ENCODE measurements around the gene PXN.

Gene PXN

GRCh38 chr12:120265473-120266179 lies at the start of gene PXN:
Gene PXN, minus strand, starts transcription at chr12:120265730. Its CDS starts 101 bp downstream, at chr12:120265629.
- DNase-seq (ENCODE audit: low read depth, low spot score), result peak; percentile 92

- DNase-seq (ENCODE audit: low read depth, low spot score), result peak; percentile 70
Measured at GRCh38 chr12:120314220-120314619, 48.7 kb upstream of the PXN start.

GRCh38 chr12:120301962-120302815 lies 36.7 kb upstream of the PXN start, which contains the start of gene SIRT4:
Gene SIRT4, plus strand, starts transcription at chr12:120302321. Its CDS starts 1,241 bp downstream, at chr12:120303562.
- DNase-seq (ENCODE audit: low read depth, low spot score), result peak; percentile 93

DNA sequence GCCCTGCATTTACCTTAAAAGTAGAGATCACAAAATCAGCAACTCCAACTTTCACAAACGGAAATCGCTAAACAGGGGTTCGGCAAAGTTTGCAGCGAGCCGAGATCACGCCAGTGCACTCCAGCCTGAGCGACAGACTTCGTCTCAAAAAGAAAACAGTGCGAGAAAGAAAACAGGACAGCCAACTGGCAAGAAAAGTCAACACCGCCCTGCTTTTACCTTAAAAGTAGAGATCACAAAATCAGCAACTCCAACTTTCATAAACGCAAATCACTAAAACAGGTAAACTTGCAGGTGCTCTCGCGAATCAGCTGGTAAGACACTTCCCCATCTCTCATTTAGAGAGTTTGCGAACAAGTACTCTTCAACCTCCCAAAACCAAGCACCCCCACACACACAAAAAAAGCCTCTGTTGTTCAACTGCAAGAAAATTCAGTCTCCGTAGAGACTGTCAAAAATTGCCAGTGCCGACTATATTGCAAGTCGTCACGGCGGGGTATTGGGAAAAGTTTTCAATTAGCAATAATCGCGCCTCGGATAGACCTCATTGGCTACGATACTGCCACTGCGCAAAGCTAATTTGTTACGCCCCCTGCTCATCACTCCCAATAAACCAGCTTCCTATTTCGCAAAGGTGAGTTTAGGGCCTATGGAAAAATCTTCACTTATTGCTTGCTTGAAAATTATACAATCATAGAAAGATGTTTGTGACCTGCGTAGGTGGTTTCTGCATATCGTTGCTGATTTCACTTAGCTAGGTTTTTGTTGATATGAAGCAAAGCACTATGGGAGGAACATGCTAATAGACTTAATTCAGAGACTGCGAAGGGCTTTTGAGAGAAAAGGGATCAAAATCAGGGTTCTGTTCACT lies 27.4 kb upstream of the PXN start, which contains the start of gene RNU4-1:
RNU4-1 (minus strand) TSS at position 577 of the 871 bp plus-strand sequence.
- peak; percentile 96 for DNase-seq (ENCODE audit: low read depth, low spot score)

GRCh38 chr12:120292411-120292660 lies 26.8 kb upstream of the PXN start:
- DNase-seq (ENCODE audit: low read depth, low spot score), result no peak

DNA sequence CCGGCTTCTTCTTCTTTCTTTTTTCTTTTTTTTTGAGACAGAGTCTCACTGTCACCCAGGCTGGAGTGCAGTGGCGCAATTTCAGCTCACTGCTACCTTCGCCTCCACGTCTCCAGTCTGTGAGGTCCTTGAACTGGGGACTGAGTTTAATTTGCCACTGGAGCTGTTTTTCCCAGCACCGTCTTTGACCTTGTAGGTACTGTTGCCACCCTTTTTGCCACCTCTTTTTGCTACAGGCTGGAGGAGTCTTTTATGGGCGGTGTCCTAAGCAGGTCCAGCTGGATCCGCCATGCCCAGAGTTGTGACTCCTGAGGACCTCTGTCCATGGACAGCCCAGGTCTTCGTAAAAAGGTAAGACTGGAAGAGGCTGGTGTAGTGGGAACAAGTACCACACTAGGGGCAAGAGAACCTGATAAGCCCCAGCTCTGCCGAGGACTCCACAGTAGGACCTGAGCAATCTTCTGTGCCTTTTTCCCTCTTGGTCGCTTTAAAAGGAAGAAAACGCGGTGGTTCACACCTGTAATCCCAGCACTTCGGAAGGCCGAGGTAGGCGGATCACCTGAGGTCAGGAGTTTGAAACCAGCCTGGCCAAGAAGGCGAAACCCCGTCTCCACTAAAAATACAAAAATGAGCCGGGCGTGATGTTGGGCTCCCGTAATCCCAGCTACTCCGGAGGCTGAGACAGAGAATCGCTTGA lies 25.2 kb upstream of the PXN start:
- DNase-seq (ENCODE audit: low read depth, low spot score), result peak; percentile 85

- no peak for DNase-seq (ENCODE audit: low read depth, low spot score)
Measured at GRCh38 chr12:120287491-120287890, 22.0 kb upstream of the PXN start.

- peak; percentile 60 for DNase-seq (ENCODE audit: low read depth, low spot score)
Measured at GRCh38 chr12:120286768-120287490, 21.4 kb upstream of the PXN start.

DNA sequence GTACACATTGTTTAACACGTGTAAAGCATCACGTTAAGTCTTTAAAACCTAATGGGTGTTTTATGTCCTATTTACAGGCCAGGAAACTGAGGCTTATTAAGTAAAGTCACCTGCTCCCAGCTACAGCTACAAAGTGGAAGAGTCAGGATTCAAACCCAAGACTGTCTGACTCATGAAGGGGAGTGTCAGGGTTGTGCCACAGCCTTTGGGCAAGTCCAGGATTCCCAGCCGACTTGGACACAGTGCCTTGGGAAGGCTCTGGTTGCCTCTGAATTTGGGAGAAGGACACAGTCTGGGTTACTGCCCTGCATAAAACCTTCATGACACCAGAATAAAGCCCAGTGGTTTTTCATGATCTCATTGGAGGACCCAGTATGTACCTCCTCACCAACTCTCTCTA lies 18.9 kb upstream of the PXN start:
- no peak for DNase-seq (ENCODE audit: low read depth, low spot score)

- DNase-seq (ENCODE audit: low read depth, low spot score), result peak; percentile 80
Measured at GRCh38 chr12:120283318-120283717, 17.8 kb upstream of the PXN start.

GRCh38 chr12:120278137-120279069 lies 12.9 kb upstream of the PXN start:
- DNase-seq (ENCODE audit: low read depth, low spot score), result no peak

DNA sequence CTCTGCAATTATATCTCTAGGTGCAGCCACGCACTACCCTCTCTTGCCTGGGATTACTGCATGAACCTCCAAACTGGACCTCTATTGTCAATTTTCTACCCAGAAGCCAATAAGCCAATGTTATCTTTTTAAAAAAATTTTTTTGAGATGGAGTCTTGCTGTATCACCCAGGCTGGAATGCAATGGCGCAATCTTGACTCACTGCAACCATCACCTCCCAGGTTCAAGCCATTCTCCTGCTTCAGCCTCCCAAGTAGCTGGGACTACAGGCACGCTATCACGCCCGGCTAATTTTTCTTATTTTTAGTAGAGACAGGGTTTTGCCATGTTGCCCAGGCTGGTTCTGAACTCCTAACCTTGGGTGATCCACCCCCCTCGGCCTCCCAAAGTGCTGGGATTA lies 11.2 kb upstream of the PXN start:
- no peak for DNase-seq (ENCODE audit: low read depth, low spot score)

DNA sequence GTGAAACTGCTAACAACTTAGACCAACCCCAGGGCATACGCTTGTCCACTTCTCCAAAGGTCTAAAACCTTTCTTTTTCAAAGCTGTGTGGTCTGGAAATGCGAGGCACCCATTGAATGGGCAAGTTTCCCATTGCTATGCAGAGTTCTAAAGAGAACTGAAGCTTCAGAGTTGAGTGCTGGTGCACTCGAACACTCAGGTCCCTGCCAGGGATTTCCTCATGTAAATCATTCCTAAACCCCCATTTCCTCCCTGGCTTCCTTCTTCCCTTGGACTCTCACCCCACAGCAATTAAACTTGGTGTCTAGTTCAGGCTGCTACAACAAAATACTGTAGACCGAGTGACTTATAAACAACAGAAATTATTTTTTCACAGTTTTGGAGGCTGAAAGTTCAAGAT lies 2.2 kb upstream of the PXN start:
- no peak for DNase-seq (ENCODE audit: low read depth, low spot score)

DNA sequence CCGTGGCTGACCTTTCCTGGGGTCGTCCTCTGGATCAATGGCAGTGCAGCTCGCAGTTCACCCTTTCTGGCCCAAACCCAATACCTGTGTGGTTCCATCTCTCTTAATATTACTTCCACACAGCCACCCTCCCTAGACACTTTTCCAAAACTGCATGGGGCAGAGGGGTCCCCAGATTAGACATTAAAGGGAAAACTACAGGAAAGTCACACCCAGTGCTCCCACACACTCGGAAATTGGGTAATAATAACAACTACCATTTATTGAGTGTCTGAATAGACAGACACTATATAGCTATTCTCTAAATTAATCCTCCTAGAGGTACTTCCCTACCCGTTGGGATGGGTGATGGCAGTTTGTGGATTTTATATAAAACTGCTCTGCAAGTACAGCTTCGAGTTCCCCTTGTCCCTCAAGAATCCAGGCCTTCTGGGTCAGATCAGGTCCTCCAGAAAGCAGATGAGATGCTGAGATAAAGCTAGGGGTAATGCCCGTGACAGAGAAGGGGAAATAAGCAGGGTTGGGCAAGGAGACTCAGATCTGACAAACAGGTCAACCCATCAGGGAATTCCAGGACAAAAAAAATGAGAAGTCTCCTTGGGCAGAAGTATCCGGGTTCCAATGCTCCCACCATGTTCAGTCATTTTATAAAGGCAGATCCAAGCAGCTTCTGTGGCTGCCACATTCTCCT lies 795 bp upstream of the PXN start:
- DNase-seq (ENCODE audit: low read depth, low spot score), result no peak

GRCh38 chr12:120264904-120265472 lies 542 bp downstream of the PXN start:
- DNase-seq (ENCODE audit: low read depth, low spot score), result no peak

- no peak for DNase-seq (ENCODE audit: low read depth, low spot score)
Measured at GRCh38 chr12:120264086-120264903, 1.2 kb downstream of the PXN start.

- no peak for DNase-seq (ENCODE audit: low read depth, low spot score)
Measured at GRCh38 chr12:120263748-120264085, 1.8 kb downstream of the PXN start.

All from ELF-1 (cell line).